Measurements from ENCODE around the gene TRAPPC10. TPM values are rescaled to one million over a fixed set of nuclear protein-coding genes. Genes with fewer than 3 reads are reported as not detected.

Gene TRAPPC10
- total RNA-seq, 5 donors from 2014 or later (not counting 1 experiment from before 2014, with no cell fraction given), result 82.5 to 144 (median 92.2) TPM

DNA sequence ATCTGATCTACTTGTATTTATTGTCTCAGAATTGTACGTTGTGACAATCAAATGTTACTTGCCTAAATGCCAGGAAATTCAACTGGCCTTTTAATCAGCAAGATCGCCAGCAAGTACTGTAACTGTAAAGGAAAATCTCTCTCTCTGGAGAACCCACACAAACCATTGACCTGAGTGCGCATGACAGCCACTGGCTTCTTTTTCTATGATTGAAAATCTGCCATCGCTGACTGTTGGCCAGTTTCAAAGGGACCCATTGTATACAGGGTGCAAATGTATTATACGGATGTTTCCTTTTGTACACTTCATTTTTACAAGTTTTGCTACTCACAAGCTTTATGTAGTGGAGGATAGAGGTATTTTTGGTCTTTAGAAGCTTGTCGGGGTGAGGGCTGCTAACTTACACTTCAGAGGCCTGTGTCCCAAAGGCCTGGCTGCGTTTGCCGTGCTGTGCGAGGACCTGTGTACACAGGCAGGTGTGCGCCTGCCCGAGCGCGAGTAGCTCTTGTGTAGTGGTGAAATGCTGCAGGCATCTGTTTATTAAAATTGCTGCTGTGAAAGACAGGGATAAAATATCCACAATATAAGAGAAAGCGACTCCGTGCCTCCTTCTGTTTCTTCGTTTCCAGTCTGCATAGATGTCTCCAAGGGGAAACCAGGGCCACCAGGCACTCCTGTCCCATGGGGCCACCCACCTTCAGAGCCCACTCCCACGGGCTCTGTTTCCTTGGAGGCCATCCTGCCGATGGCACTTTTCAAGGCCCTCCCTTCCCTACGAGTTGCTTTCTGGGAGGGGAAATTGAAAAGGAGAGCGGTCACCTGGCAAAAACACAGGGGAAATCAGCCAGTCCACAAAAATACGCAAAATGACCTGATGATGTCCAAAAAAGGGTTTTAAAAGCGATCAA lies 25.3 kb upstream of the TRAPPC10 start:
- H3K4me3 ChIP-seq (ENCODE audit: control insufficient read depth in 1 of 2, extremely low read depth in 1 of 2, low read length in 1 of 2), result no peak overlapping the region
- peaks cover 3 to 14% of the 10 kb centered on the region in 2 experiments for H3K4me1 ChIP-seq (ENCODE audit: control insufficient read depth in 1 of 2, extremely low read depth in 1 of 2, insufficient read depth in 2 of 2, low read length in 2 of 2)
- 71% methylated on average over 4 of the region's 22 CpGs for WGBS (ENCODE audit: insufficient coverage)
- no peaks in the 10 kb centered on the region for H3K27me3 Mint-ChIP-seq
- H3K36me3 Mint-ChIP-seq, result peaks cover 5% of the 10 kb centered on the region
- peaks cover 0 to 10% of the 10 kb centered on the region in 2 donors for H3K36me3 ChIP-seq (ENCODE audit: control insufficient read depth in 2 of 2, extremely low read depth in 1 of 2, insufficient read depth in 1 of 2, low read length in 1 of 2)
- no peak for ATAC-seq (replicated peaks in 1 of 4)
- CTCF ChIA-PET, result interaction anchor here in 1 of 2 donors (0.6 to 0.8 kb wide), 2 partner anchors 11 to 21 kb away, joined by 3 to 7 read pairs; no protein-coding TSS in a partner anchor
- peaks cover 0 to 4% of the 10 kb centered on the region in 2 experiments for H3K27me3 ChIP-seq (replicated peaks in 1 of 2; ENCODE audit: control insufficient read depth in 2 of 2, extremely low read depth in 1 of 2, insufficient read depth in 2 of 2, low read length in 1 of 2)
- POLR2A ChIA-PET, result interaction anchor here in 1 of 2 donors (0.5 kb wide), 1 partner anchor 51 kb away, joined by 3 read pairs; no protein-coding TSS in a partner anchor
- no peaks in the 10 kb centered on the region for H3K9me3 Mint-ChIP-seq
- H3K4me1 Mint-ChIP-seq, result peaks cover 16 to 22% (median 19%) of the 10 kb centered on the region in 3 donors
- H3K4me3 Mint-ChIP-seq, result no peak overlapping the region
- no peak for DNase-seq
- no peaks in the 10 kb centered on the region for H3K9me3 ChIP-seq
- no peak overlapping the region for H3K27ac Mint-ChIP-seq
- H3K27ac ChIP-seq (ENCODE audit: low read length), result no peak overlapping the region

DNA sequence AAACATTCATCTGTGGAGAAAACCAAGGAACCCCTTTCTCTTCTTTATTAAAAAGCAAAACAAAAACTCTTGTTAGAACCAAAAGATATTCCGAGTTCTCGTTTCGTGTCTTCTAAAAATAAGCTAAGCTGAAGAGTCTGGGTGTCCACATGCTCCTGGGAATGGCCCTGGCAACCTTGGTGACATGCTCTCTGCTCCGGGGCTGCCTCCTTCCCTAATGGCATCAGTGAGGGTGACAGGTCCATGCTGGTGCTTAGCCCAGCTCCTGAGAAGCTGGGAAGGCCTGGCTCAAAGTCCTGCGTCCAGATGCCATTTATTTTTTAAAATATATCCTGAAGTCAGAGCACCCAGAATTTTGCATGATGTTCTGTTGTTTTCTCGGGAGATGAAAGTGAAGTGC lies 24.6 kb upstream of the TRAPPC10 start:
- Mint-ChIP-seq H3K27me3 (no peaks in the 10 kb centered on the region), H3K4me1 (peaks cover 16 to 22% (median 19%) of the 10 kb centered on the region in 3 donors), H3K27ac (no peak overlapping the region), H3K4me3 (no peak overlapping the region), H3K36me3 (no peaks in the 10 kb centered on the region), H3K9me3 (no peaks in the 10 kb centered on the region)
- peaks cover 0 to 4% of the 10 kb centered on the region in 2 experiments for H3K27me3 ChIP-seq (replicated peaks in 1 of 2; ENCODE audit: control insufficient read depth in 2 of 2, extremely low read depth in 1 of 2, insufficient read depth in 2 of 2, low read length in 1 of 2)
- ChIA-PET POLR2A (no interaction called here), CTCF (interaction anchor here in 1 of 2 donors (0.8 kb wide), 1 partner anchor 11 kb away, joined by 3 read pairs; no protein-coding TSS in a partner anchor)
- peaks cover 3 to 14% of the 10 kb centered on the region in 2 experiments for H3K4me1 ChIP-seq (ENCODE audit: control insufficient read depth in 1 of 2, extremely low read depth in 1 of 2, insufficient read depth in 2 of 2, low read length in 2 of 2)
- no peak overlapping the region for H3K27ac ChIP-seq (ENCODE audit: low read length)
- H3K36me3 ChIP-seq (ENCODE audit: control insufficient read depth in 2 of 2, extremely low read depth in 1 of 2, insufficient read depth in 1 of 2, low read length in 1 of 2), result peaks cover 0 to 3% of the 10 kb centered on the region in 2 donors
- no peak for ATAC-seq (replicated peaks in 1 of 4)
- no peak for DNase-seq
- H3K4me3 ChIP-seq (ENCODE audit: control insufficient read depth in 1 of 2, extremely low read depth in 1 of 2, low read length in 1 of 2), result no peak overlapping the region
- 100% methylated on average over 2 of the region's 6 CpGs for WGBS (ENCODE audit: insufficient coverage)
- no peaks in the 10 kb centered on the region for H3K9me3 ChIP-seq

DNA sequence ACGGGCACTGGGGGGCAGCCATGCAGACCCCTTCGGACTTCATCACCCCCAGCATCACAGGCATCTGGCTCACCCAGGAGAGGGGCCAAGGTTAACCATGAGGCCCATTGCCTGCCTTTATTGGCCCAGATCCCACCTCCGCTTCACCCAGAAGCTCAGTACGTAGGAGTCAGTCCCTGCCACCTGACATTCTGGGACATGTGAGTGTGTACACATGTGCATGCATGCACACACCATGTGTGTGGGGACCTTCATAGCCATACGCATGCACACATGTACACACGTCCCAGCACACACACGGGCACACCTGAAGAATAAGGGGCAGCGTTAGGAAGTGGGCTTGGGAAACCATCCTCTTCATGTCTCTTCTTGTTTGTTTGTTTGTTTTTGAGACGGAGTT lies 24.1 kb upstream of the TRAPPC10 start:
- ATAC-seq (replicated peaks in 1 of 4) (no peak), DNase-seq (no peak)
- Mint-ChIP-seq H3K36me3 (no peaks in the 10 kb centered on the region), H3K4me1 (peaks cover 16 to 20% (median 19%) of the 10 kb centered on the region in 3 donors), H3K27me3 (no peaks in the 10 kb centered on the region), H3K27ac (no peak overlapping the region), H3K9me3 (no peaks in the 10 kb centered on the region), H3K4me3 (no peak overlapping the region)
- Histone ChIP-seq H3K4me1 (ENCODE audit: control insufficient read depth in 1 of 2, extremely low read depth in 1 of 2, insufficient read depth in 2 of 2, low read length in 2 of 2) (peaks cover 3 to 14% of the 10 kb centered on the region in 2 experiments), H3K4me3 (ENCODE audit: control insufficient read depth in 1 of 2, extremely low read depth in 1 of 2, low read length in 1 of 2) (no peak overlapping the region), H3K9me3 (no peaks in the 10 kb centered on the region), H3K27ac (ENCODE audit: low read length) (no peak overlapping the region), H3K27me3 (replicated peaks in 1 of 2; ENCODE audit: control insufficient read depth in 2 of 2, extremely low read depth in 1 of 2, insufficient read depth in 2 of 2, low read length in 1 of 2) (peaks cover 0 to 4% of the 10 kb centered on the region in 2 experiments), H3K36me3 (ENCODE audit: control insufficient read depth in 2 of 2, extremely low read depth in 1 of 2, insufficient read depth in 1 of 2, low read length in 1 of 2) (peaks cover 0 to 2% of the 10 kb centered on the region in 2 donors)
- POLR2A ChIA-PET, result no interaction called here
- CTCF ChIA-PET, result no interaction called here
- 89% methylated on average over 8 of the region's 9 CpGs for WGBS (ENCODE audit: insufficient coverage)

DNA sequence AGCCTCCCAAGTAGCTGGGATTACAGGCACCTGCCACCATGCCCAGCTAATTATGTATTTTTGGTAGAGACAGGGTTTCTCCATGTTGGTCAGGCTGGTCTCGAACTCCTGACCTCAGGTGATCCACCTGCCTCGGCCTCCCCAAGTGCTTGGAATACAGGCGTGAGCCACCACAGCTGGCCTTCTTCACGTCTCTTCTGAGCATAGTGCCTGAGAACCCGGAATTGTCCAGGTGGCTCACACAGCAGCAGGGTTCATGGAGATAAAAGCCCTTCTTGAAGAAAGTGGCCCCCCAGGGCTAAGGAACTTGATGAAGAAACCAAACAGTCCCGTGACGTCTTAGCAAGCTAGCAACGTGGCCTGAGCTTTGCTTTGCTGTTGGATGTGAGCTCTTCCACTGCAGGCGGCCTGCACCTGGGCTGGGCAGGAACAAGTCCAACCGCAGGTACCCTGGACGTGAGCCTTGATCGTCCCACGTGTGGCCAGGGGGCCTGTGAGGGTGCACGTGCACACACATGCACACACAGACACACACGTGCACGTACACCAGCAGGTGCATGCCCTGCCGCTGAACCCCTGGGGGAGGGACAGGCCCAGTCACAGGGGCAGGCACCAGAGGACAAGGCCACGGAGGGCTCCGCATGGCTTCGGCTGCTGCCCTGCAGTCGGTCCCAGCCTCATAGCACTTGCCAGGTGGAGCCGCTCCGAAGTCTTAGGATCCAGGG lies 23.4 kb upstream of the TRAPPC10 start:
- ATAC-seq (replicated peaks in 1 of 4), result no peak
- Mint-ChIP-seq H3K27me3 (no peaks in the 10 kb centered on the region), H3K36me3 (no peaks in the 10 kb centered on the region), H3K4me3 (no peak overlapping the region), H3K4me1 (peaks cover 16 to 19% (median 19%) of the 10 kb centered on the region in 3 donors), H3K9me3 (no peaks in the 10 kb centered on the region), H3K27ac (no peak overlapping the region)
- 90% methylated on average over 23 of the region's 23 CpGs for WGBS (ENCODE audit: insufficient coverage)
- POLR2A ChIA-PET, result no interaction called here
- Histone ChIP-seq H3K9me3 (no peaks in the 10 kb centered on the region), H3K27ac (ENCODE audit: low read length) (no peak overlapping the region), H3K4me1 (ENCODE audit: control insufficient read depth in 1 of 2, extremely low read depth in 1 of 2, insufficient read depth in 2 of 2, low read length in 2 of 2) (peaks cover 3 to 9% of the 10 kb centered on the region in 2 experiments), H3K36me3 (ENCODE audit: control insufficient read depth in 2 of 2, extremely low read depth in 1 of 2, insufficient read depth in 1 of 2, low read length in 1 of 2) (no peaks in the 10 kb centered on the region), H3K4me3 (ENCODE audit: control insufficient read depth in 1 of 2, extremely low read depth in 1 of 2, low read length in 1 of 2) (no peak overlapping the region), H3K27me3 (replicated peaks in 1 of 2; ENCODE audit: control insufficient read depth in 2 of 2, extremely low read depth in 1 of 2, insufficient read depth in 2 of 2, low read length in 1 of 2) (peaks cover 0 to 11% of the 10 kb centered on the region in 2 experiments)
- CTCF ChIA-PET, result no interaction called here
- DNase-seq, result no peak

DNA sequence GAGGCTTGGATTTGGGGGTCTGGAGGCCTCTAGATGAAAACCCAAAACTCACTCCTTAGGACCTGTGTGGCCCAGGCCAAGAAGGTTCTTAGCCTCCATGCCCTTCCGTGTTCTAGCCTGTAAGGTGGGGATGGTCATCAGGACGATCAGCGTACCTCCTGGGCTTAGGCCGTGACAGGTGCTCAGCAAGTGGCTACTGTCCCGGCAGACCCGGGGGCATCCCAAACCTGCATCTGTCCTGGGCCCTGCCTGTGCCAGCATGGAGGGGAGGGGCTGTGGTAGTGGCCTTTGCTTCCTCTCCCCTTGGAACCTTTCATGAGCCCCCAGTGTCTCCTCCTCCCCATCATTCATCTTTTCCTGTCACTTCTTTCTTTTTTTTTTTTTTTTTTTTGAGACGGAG lies 22.7 kb upstream of the TRAPPC10 start:
- ChIA-PET CTCF (no interaction called here), POLR2A (no interaction called here)
- Mint-ChIP-seq H3K4me3 (no peak overlapping the region), H3K27ac (no peak overlapping the region), H3K27me3 (no peaks in the 10 kb centered on the region), H3K4me1 (peaks cover 16 to 19% (median 17%) of the 10 kb centered on the region in 3 donors), H3K36me3 (no peaks in the 10 kb centered on the region), H3K9me3 (no peaks in the 10 kb centered on the region)
- no peak for DNase-seq
- peaks cover 3 to 9% of the 10 kb centered on the region in 2 experiments for H3K4me1 ChIP-seq (ENCODE audit: control insufficient read depth in 1 of 2, extremely low read depth in 1 of 2, insufficient read depth in 2 of 2, low read length in 2 of 2)
- no peak overlapping the region for H3K27ac ChIP-seq (ENCODE audit: low read length)
- no peak overlapping the region for H3K4me3 ChIP-seq (ENCODE audit: control insufficient read depth in 1 of 2, extremely low read depth in 1 of 2, low read length in 1 of 2)
- no peaks in the 10 kb centered on the region for H3K36me3 ChIP-seq (ENCODE audit: control insufficient read depth in 2 of 2, extremely low read depth in 1 of 2, insufficient read depth in 1 of 2, low read length in 1 of 2)
- peaks cover 0 to 16% of the 10 kb centered on the region in 2 experiments for H3K27me3 ChIP-seq (replicated peaks in 1 of 2; ENCODE audit: control insufficient read depth in 2 of 2, extremely low read depth in 1 of 2, insufficient read depth in 2 of 2, low read length in 1 of 2)
- WGBS (ENCODE audit: insufficient coverage), result 100% methylated on average over 1 of the region's 7 CpGs
- no peak for ATAC-seq (replicated peaks in 1 of 4)
- H3K9me3 ChIP-seq, result no peaks in the 10 kb centered on the region

DNA sequence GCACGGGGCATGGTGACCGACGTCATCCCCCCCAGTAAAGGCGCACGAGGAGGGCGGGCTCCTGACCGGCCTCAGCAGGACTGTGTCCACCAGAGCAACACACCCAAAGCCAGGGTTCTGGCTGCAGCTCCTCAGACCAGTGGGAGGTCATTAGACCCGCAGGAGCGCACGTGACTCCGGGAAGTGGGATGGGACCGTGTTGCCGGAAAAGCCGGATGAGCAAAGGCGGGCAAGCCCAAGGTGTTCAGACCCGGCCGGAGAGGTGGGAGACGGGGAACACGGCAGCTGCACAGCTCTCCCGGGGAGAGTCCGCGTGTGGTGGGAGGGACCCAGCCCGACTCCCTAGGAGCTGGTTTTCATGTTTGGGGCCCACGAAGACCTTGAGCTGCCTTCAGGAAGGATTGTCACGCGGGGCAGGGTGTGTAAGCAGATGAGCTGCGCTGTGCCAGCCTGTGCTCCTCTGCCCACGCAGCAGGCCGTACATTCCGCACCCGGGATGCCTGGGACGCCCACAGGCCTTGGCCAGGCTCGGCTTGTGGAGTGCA lies 20.6 kb upstream of the TRAPPC10 start:
- POLR2A ChIA-PET, result no interaction called here
- H3K4me1 ChIP-seq (ENCODE audit: control insufficient read depth in 1 of 2, extremely low read depth in 1 of 2, insufficient read depth in 2 of 2, low read length in 2 of 2), result no peaks in the 10 kb centered on the region
- Mint-ChIP-seq H3K4me1 (peaks cover 2 to 5% (median 2%) of the 10 kb centered on the region in 3 donors), H3K27me3 (no peaks in the 10 kb centered on the region), H3K36me3 (no peaks in the 10 kb centered on the region), H3K4me3 (no peak overlapping the region), H3K9me3 (no peaks in the 10 kb centered on the region), H3K27ac (no peak overlapping the region)
- H3K9me3 ChIP-seq, result no peaks in the 10 kb centered on the region
- WGBS (ENCODE audit: insufficient coverage), result 92% methylated on average over 29 of the region's 33 CpGs
- no peak for DNase-seq
- ATAC-seq (replicated peaks in 1 of 4), result no peak
- no peak overlapping the region for H3K27ac ChIP-seq (ENCODE audit: low read length)
- no peaks in the 10 kb centered on the region for H3K36me3 ChIP-seq (ENCODE audit: control insufficient read depth in 2 of 2, extremely low read depth in 1 of 2, insufficient read depth in 1 of 2, low read length in 1 of 2)
- CTCF ChIA-PET, result no interaction called here
- H3K27me3 ChIP-seq (replicated peaks in 1 of 2; ENCODE audit: control insufficient read depth in 2 of 2, extremely low read depth in 1 of 2, insufficient read depth in 2 of 2, low read length in 1 of 2), result peaks cover 0 to 29% of the 10 kb centered on the region in 2 experiments
- H3K4me3 ChIP-seq (ENCODE audit: control insufficient read depth in 1 of 2, extremely low read depth in 1 of 2, low read length in 1 of 2), result no peak overlapping the region

All from T-cell (primary cell).